ENCODE results near the gene CTNNA2.

Gene CTNNA2

GRCh38 chr2:79512442-79513401, at the start of gene CTNNA2:
CTNNA2 (plus strand) TSS chr2:79513051.
- TF ChIP-seq CTCF (IDR thresholded peaks at IDR 0.05; ENCODE audit: control extremely low read depth, extremely low read depth, low read depth, missing control alignments): no peak
- ChIA-PET CTCF (no interaction called here), POLR2A (no interaction called here)
- DNase-seq (ENCODE audit: extremely low spot score): peak; percentile 72

DNA sequence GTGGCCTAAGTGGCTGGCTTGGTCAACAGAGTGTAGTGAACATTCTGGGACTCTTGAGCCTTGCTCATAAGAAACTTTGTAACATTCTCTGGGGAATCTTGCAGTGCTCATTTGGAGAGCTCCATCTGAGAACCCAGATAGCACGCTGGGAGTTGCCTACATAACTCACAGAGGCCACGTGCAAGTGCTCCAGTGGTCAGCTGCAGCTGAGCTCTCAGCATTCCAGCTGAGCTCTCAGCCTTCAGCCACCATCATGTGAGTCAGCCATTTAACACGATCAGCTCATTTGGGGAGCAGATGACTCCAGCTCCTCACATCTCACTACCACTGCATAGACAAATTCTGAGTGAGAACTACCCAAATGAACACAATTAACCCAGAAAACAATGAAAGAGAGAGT, 25.5 kb upstream of the CTNNA2 start:
- no peak for DNase-seq (ENCODE audit: extremely low spot score)
- CTCF ChIA-PET: no interaction called here
- POLR2A ChIA-PET: no interaction called here
- TF ChIP-seq CTCF (IDR thresholded peaks at IDR 0.05; ENCODE audit: control extremely low read depth, extremely low read depth, low read depth, missing control alignments): no peak

DNA sequence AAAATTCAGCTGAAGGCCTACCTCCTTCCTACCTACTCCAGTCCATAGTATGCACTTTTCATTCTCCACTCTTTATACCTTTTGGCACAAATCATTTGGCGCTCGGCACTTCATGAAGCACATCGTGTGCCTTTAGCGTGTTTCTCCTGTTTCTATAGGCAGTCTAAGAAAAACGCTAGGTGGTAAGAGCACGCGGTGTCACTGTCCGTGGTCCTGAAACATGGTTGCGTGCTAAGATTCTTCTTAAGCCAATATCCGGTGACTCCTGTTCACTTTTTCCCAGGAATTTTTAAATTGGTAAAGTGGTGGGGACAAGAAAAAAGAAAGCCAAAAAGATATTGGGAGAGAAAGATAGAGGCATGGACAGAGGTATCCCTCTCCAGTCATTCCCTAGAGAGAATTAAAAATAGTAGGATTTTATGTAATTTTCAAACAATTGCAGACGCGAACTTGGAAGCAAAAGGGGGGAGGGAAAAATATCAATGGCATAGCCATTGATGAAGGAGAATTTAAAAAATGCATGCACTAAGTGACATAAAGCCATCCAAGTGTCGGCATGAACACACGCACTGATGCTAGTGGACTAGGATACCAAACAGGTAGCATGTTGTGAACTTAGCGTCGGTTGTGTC, 1.4 kb upstream of the CTNNA2 start:
- ChIA-PET CTCF (no interaction called here), POLR2A (no interaction called here)
- DNase-seq (ENCODE audit: extremely low spot score): no peak
- TF ChIP-seq CTCF (IDR thresholded peaks at IDR 0.05; ENCODE audit: control extremely low read depth, extremely low read depth, low read depth, missing control alignments): no peak

- ChIA-PET CTCF (no interaction called here), POLR2A (no interaction called here)
- TF ChIP-seq CTCF (IDR thresholded peaks at IDR 0.05; ENCODE audit: control extremely low read depth, extremely low read depth, low read depth, missing control alignments): no peak
- no peak for DNase-seq (ENCODE audit: extremely low spot score)
Observed at GRCh38 chr2:79513711-79514110, 860 bp downstream of the CTNNA2 start.

GRCh38 chr2:79529636-79530035, 16.8 kb downstream of the CTNNA2 start:
- ChIA-PET CTCF (interaction anchor here (2.6 kb wide), 1 partner anchor 11 kb away, joined by 6 read pairs; no protein-coding TSS in a partner anchor), POLR2A (no interaction called here)
- no peak for TF ChIP-seq CTCF (IDR thresholded peaks at IDR 0.05; ENCODE audit: control extremely low read depth, extremely low read depth, low read depth, missing control alignments)
- no peak for DNase-seq (ENCODE audit: extremely low spot score)

- ChIA-PET POLR2A (no interaction called here), CTCF (no interaction called here)
- TF ChIP-seq CTCF (IDR thresholded peaks at IDR 0.05; ENCODE audit: control extremely low read depth, extremely low read depth, low read depth, missing control alignments): no peak
- DNase-seq (ENCODE audit: extremely low spot score): no peak
Observed at GRCh38 chr2:79530443-79530842, 17.6 kb downstream of the CTNNA2 start.
